ENCODE measurements around the gene OR5L2.
"Not testable (repeated sequence)": the region's sequence is repeated elsewhere in the genome, so short reads cannot be mapped to it uniquely, and the experiment has no call there.

OR5L2 gene

DNA sequence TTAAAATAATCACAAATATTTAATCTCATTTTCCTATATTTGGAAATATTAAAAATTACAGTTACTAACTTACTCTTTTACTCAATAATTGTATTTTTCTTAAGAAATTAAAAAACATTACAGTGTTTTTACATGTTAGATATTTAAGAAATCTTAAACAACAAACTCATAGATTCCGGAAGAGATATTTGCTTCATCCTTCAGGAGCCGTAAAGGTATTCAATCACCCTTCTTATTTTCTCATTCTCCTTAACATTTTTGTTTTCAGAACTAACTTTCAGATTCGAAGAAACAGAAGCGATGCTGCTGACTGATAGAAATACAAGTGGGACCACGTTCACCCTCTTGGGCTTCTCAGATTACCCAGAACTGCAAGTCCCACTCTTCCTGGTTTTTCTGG lies 7.7 kb upstream of the OR5L2 start, which contains the start of gene OR5D18:
Gene OR5D18, plus strand, starts transcription at position 301 of the 400 bp plus-strand sequence. Its CDS starts 0 bp downstream, at position 301.
- POLR2A ChIA-PET (ENCODE audit: low non-redundant PET), result no interaction called here

GRCh38 chr11:55838452-55838851 lies 11.4 kb downstream of the OR5L2 start, which contains the start of gene OR5D16:
Gene OR5D16 (plus strand): TSS chr11:55838752. CDS start chr11:55838752, 0 bp downstream.
- no peak for TF ChIP-seq CTCF (conservative IDR thresholded peaks at IDR 0.05; ENCODE audit: low read depth)
- no peak within 1 kb of the TSS for H3K27ac ChIP-seq
- ChIA-PET POLR2A (ENCODE audit: low non-redundant PET) (no interaction called here), CTCF (no interaction called here)
- no peak for DNase-seq (ENCODE audit: low spot score)

More for the DNA sequence above, 7.7 kb upstream of the OR5L2 start, which contains the start of gene OR5D18:
- DNase-seq (ENCODE audit: low spot score), result no peak
- CTCF ChIA-PET, result no interaction called here
- no peak for TF ChIP-seq CTCF (conservative IDR thresholded peaks at IDR 0.05; ENCODE audit: low read depth)
- H3K27ac ChIP-seq, result no peak within 1 kb of the TSS

DNA sequence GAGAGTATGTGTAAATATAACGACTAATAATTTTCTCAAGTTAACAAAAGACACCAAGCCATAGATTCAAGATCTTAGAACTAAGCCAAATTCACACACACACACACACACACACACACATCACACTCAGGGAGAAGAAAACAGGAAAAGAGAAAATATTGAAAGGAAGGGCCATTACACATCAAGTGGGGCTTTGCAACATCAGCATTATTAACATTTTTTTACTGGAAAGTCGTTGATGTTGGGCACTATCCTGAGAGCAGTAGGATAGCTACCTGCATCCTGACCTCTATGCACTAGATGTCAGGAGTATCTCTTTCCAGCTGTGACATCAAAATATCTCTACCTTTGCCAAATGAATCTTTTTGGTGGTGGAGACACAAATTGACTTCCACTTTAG lies 20.4 kb downstream of the OR5L2 start:
- H3K27ac ChIP-seq, result no peak overlapping the region
- no peak for DNase-seq (ENCODE audit: low spot score)
- POLR2A ChIA-PET (ENCODE audit: low non-redundant PET), result no interaction called here
- no peak for TF ChIP-seq CTCF (conservative IDR thresholded peaks at IDR 0.05; ENCODE audit: low read depth)
- CTCF ChIA-PET, result no interaction called here

DNA sequence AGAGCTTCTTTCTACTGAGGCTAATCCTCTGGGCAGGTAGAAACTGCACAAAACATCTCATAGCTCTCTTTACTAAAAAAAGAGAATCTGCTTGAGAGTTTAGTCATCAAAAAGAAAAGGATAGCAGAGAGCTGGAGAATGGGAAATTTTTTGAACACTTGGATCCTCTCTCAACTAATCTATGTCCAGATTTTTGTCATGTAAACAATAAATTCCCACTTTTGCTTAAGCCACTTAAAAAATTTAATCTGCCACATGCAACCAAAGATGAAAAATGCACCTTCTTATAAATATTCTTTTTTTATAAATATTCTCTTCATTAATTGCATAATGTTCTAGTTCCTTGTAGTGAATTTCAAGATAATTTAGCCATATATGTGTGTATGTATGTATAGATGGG lies 22.0 kb downstream of the OR5L2 start:
- DNase-seq (ENCODE audit: low spot score), result no peak
- POLR2A ChIA-PET (ENCODE audit: low non-redundant PET), result no interaction called here
- TF ChIP-seq CTCF (conservative IDR thresholded peaks at IDR 0.05; ENCODE audit: low read depth), result no peak
- H3K27ac ChIP-seq, result no peak overlapping the region
- CTCF ChIA-PET, result no interaction called here

DNA sequence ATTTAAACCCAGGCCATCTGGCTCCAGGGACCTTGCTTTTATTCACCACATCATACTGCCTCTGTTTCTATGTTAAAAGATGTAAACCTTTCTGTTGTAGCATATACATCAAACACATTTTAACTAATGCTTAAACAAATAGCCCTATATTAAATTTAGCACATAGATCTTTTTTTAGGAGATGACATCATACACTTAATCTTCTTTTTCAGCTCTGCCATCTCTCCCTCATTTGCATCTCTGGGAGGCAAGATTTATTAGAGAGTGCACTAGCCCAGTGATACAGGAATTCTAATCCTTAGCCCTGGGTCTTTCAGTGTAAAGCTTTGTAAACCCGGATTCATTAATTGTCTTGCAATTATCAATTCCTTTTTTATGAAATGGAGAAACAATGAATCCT lies 25.1 kb downstream of the OR5L2 start:
- no peak overlapping the region for H3K27ac ChIP-seq
- TF ChIP-seq CTCF (conservative IDR thresholded peaks at IDR 0.05; ENCODE audit: low read depth), result no peak
- ChIA-PET CTCF (no interaction called here), POLR2A (ENCODE audit: low non-redundant PET) (no interaction called here)
- no peak for DNase-seq (ENCODE audit: low spot score)

DNA sequence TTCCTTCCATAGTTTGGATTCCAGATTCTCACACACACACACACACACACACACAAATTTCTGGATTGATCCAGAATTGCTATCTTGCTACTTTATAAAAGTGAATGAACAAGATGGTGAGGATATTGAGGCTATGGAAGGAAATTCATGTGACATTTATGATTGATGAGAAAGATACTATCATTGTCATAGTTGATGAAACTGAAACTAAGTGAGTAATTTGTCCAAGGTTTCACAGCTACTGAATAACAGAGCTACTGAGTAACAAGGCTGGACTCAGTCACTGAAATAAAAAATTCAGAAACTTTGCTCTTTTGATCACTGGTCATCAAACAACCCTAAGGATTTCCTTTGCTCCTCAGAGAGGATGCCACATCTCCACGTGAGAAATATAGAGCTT lies 27.7 kb downstream of the OR5L2 start:
- no peak for TF ChIP-seq CTCF (conservative IDR thresholded peaks at IDR 0.05; ENCODE audit: low read depth)
- ChIA-PET POLR2A (ENCODE audit: low non-redundant PET) (no interaction called here), CTCF (no interaction called here)
- no peak overlapping the region for H3K27ac ChIP-seq
- DNase-seq (ENCODE audit: low spot score), result no peak

DNA sequence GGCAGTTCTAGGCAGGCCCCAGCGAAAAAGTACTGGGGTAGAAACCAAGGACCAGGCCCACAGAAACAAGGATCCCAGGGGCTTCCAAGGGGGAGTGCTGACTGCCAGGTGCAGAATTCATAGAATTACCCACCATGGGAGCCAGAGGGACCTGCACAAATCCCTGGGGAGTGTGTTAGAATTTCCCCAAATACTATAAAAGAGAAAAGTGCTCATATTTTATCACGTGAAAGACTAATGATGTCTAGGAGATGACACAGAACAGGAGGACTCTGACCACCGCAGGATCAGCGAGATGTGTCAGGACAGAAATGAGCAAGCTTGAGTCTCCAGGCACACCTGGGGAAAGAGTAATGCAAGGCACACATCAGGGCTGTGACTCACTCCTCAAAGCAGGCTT lies 40.3 kb downstream of the OR5L2 start:
- POLR2A ChIA-PET (ENCODE audit: low non-redundant PET); CTCF ChIA-PET; DNase-seq (ENCODE audit: low spot score); H3K27ac ChIP-seq: not testable (repeated sequence)

DNA sequence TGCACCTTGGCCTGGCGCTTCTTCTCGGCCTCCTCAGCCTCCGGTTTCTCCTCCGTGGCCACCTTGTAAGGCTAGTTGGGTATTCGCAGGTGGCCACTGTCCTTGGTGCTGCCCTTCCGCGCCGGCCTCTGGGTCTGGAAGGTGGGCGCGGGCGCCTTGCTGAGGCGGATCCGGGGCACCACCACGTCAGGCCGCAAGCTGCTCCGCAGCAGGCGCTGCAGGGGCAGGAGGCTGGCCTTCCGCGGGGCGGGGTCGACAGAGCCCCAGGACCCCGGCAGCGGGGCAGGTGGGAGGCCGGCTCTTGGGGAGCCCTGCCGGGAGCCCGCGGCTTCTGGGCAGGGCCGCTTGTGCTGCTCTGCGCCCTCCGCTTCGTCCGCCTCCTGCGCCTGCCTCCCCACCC lies 45.7 kb downstream of the OR5L2 start:
- CTCF ChIA-PET; H3K27ac ChIP-seq; POLR2A ChIA-PET (ENCODE audit: low non-redundant PET); DNase-seq (ENCODE audit: low spot score): not testable (repeated sequence)

DNA sequence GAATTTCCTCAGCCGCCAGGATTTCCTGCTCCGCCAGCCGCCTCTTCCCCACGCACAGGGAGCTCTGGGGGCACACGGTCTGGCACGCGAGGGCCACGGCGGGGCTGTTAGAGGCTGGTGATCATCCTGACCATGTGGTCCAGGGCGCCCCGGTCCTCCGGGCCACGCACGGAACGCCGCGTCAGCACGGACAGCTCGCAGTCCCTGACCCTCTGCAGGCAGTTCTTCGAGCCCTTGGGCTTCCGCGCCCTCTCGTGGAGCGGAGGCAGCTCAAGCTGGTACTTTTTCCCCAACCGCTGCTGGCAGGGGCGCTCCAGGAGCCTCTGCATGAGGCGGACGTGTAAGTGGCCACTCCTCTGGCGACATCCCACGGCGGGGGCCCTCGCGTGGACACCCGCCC lies 46.1 kb downstream of the OR5L2 start:
- CTCF ChIA-PET; H3K27ac ChIP-seq; POLR2A ChIA-PET (ENCODE audit: low non-redundant PET); DNase-seq (ENCODE audit: low spot score): not testable (repeated sequence)

Measured in RWPE1 (cell line).